Activated CD4-positive, alpha-beta T cell treated with anti-CD3 and anti-CD28 coated beads, Interleukin-2, amount 50 U/mL, for 16 hours (primary cell): ENCODE data around the gene IL6R.
A peak's percentile ranks its signal among the peaks of the same experiment; 100 is the strongest.

Source experiments
- DNase-seq: peaks from one replicate; pipeline ENCODE4 v3.0.0-alpha.2; 2020

Gene IL6R

DNA sequence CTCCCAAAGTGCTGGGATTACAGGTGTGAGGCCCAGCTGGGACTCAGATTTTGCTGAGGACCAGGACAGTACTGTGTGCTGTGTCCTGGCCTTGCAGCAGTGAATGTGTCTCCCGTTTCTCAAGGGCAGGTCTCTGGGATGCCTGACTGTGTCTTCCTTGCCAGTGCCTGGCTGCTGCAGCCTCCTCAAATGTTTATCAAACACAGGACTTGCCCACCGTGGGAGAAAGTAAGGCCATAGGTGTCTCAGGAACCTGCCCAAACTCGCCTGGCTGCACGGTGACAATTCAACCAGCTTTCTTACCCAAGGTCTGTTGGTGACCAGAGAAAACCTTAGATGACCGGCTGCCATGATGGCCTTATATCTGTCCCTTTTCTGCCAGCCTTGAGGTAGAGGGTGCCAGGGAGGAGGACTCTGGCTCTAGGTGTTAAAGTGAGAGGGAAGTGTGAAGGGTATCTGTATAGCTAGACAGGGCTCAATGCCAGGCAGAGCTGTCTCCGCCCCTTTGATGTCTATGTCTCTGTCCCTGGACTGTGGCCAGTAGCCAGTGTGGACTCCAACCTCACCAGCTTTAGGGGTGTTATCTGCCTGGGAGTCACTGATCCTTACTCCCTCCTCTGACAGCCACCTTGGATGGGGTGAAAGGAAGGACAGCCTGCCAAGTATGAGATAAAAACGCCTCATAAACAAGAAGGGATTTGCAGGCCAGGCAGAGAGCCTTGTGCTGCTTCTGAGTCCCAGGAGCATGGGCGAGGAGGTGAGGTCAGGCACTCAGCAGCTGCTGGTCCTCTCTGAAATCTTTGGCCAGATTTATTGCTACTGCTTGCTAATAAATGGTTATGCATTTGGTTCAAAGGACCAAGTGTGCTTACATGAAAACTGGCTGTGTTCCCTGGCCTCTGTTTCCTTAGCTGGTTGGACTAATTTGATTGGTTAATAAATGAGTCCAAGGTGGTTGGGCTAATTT, 22.3 kb downstream of the IL6R start:
- no peak for DNase-seq

DNA sequence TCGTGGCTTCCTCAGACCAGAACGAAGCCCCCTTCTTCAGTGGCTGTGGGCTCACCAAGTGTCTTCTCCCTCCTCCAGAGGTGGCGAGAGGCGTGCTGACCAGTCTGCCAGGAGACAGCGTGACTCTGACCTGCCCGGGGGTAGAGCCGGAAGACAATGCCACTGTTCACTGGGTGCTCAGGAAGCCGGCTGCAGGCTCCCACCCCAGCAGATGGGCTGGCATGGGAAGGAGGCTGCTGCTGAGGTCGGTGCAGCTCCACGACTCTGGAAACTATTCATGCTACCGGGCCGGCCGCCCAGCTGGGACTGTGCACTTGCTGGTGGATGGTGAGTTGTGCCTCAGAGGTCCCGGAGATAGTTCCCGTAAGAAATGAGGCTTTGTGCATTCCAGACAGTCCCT, 24.0 kb downstream of the IL6R start:
- DNase-seq: no peak

DNA sequence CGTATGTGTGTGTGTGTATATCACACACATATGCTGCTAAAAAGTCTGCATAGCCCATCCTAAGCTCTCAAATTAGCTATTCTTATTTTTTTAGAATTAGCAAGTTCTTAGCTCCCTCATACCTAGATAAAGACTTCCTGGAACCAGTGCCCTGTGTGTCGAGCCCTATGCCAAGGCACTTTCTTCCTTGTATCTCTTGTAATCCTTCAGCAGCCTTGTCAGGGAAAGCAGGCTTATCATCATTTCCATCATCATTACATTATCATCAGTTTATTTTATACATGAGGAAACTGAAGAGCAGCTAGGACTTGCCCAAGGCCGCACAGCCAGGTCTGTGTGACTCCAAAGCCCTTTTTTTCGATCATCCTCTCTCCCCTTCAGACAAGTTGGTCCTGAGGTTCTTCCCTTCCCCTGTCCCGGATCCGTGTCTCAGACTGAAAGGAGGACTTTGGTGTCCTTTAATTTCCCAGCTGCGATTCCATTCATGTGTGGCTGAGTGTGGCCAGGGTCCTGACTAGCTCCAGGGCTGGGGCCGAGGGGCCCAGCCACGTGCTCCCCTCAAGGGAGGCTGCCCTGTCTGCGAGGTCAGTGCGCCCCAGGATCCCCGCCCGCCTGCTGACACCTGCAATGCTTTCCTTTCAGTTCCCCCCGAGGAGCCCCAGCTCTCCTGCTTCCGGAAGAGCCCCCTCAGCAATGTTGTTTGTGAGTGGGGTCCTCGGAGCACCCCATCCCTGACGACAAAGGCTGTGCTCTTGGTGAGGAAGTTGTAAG, 24.9 kb downstream of the IL6R start:
- no peak for DNase-seq

DNA sequence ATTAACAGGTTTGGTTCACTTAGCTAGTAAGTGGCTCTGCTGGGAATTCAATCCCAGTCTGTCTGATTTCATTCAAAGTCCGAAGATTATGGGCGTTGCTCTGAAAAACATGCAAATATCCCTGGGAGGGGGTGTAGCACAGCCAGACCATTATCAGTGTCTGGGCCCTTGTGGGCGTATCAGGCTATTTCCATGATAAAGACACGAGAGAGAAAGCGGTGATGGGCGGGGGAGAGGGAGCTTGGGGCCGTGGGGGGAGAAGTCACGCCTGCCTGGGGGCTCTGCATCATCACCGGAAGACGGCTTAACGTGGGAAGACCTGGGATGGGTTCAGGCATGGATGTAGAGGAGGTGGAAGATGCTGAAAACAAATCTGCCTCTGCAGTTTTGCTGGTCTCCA, 25.8 kb downstream of the IL6R start:
- no peak for DNase-seq

DNA sequence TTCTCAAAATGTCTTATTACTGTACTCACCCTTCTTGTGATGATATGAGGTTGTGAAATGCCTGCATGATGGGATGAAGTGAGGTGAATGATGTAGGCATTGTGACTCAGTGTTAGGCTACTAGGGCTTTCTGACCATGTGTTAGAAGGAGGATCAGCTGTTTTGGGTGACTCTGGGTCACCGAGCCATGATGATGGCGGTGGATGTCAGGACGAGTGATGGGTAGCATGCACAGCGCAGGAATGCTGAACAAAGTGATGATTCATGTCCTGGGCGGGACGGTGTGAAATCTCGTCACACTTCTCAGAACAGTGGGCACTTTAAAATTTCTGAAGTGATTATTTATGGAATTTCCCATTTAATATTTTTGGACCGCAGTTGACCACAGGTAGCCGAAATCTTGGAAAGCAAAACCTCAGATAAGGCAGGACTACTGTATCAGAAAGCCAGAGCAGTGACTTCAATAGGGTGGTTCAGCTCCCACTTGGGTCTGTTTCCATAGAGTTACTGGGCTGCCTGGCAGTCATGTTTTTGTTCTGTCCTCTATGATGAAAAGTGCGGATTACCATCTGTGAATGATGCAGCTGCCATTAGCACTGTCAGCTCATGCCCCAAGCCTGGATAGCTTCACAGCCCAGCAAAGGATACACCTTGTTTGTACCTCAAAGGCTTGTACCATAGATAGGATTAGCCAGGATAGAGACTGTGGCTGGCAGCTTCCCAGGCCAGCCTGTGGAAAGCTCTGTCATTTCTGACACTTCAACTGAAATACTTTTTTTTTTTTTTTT, 26.6 kb downstream of the IL6R start:
- DNase-seq: peak; percentile 81

DNA sequence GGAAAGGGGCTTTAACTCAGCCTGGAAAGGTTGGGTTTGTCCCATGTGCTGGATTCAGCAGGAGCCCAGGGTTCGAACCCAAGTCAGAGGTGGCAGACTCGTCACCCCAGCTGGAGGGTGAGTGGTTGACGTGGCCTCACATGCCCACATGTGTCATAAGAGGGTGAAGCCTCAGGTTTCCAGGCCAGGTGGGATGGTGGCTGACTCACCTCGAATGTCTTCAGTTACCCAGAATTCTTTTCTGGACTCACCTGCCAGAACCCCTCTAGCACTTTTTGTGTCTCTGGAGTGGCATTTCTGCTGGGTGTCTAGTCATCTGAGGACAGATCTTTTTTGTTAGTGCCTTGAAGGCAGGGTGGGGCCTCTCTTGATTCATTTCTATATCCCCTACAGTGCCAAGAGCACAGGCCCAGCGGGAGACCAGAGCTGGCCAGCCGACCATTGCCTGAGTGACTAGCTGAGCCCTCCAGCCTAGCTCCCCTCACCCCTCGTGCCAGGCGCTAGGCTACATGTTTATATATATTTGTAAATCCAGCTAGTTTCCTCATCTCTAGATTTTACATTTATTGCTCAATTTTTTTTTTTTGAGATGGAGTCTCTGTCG, 28.1 kb downstream of the IL6R start:
- no peak for DNase-seq

DNA sequence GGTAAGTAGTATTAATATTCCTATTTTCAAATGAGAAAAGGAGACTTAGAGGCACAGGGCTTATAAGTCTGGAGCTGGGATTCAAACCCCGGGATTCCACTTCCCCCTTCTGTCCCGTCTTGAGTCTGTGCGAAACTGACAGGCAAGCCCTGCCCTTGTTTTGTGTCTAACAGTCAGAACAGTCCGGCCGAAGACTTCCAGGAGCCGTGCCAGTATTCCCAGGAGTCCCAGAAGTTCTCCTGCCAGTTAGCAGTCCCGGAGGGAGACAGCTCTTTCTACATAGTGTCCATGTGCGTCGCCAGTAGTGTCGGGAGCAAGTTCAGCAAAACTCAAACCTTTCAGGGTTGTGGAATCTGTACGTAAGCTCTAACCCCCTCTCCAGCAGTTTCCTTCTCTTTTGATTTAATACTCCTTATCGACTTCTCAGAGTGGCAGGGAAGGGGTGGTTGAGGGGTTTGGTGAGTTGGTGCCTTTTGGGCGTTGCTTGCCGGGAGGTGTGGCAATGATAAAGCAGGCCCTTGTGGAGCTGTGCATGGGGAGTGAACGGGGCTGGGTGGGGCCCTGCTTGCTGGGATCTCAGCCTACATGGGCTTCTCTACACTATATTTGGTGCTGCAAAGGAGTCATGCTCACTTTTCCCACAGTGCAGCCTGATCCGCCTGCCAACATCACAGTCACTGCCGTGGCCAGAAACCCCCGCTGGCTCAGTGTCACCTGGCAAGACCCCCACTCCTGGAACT, 29.4 kb downstream of the IL6R start:
- DNase-seq: no peak

DNA sequence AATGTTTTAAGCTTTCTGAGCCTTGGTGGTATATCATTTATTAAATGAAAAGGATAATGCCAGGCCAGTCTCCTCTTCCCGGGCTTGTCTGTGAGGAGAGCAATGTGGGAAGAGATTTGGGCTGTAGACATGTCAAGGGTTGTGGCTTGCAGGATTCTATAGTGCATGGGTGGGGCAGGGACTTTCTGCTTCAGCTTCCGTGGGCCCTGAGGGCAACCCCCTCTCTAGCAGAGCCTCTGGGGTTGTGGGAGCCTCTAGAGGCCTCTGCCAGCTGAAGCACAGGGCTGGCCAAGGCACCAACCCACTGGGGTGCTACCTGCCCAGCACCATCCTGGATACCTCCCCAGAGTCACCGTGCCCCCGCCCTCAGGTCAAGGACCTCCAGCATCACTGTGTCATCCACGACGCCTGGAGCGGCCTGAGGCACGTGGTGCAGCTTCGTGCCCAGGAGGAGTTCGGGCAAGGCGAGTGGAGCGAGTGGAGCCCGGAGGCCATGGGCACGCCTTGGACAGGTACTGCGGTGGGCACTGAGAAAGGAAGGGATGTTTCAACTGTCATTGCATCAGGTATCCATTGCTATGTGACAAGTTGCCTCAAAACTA, 30.6 kb downstream of the IL6R start:
- no peak for DNase-seq

DNA sequence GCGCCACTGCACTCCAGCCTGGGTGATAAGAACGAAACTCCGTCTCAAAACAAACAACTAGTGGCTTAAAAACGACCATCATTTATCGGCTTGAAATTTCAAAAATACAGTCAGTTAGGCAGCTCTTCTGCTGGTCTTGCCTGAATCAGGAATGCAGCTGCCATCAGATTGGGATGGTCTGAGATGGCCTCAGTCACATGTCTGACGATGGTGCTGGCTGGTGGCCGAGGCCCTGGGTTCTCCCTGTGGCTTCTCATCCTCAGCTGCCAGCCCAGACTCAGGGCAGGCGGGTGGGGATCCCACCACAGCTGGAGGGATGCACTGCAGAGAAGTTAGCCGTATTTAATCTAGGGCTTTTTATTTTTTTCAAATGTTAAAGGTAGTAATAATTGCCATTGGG, 31.3 kb downstream of the IL6R start:
- no peak for DNase-seq

DNA sequence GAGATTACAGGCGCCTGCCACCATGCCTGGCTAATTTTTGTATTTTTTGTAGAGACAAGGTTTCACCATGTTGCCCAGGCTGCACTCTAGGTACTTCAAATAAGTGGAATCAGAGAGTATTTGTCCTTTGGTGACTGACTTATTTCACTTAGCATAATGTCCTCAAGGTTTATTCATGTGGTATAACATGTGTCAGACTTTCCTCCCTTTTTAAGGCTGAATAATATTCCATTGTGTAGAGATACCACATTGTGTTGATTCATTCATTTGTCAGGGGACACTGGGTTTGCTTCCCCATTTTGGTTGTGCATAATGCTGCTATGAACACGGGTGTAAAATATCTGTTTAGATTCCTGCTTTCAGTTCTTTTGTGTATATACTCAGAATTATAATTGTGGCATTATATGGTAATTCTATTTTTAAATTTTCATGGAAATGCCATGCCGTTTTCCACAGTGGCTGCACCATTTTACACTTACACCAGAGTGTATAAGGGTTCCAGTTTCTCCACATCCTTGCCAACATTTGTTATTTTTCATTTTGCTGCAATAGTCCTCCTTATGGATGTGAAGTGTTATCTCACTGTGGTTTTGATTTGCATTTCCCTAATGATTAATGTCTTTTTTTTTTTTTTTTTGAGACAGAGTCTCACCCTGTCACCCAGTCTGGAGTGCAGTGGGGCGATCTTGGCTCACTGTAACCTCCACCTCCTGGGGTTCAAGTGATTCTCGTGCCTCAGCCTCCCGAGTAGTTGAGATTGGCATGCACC, 35.1 kb downstream of the IL6R start:
- DNase-seq: no peak

DNA sequence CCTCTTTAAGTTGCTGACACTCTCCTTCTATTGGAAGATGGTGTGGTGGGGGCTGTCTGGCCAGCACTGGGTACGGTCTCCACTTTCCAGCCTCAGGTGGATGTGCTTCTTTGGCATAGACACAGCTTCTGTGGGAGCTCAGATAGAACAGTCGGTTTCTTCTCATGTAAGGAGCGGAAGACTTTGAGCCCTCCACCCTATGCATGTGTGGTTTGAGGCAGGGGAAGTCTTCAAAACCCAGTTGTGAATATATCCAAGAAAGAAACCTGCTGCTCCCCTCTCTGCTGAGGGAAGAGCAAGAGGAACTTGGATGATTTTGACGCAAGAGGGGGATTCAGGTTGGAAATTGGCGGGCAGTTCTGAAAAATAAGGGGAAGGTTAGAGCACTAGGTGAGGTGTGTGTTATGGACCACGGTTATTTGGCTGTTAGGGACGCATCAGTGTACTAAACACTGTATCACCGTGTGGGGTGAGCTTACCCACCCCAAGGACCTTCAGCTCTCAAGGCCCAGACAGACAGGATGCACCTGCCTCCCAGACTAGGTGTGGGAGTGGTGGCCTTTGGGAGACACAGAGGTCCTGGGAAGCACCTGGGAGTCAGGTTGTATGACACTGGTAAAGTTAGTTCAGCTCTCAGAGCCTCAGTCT, 36.2 kb downstream of the IL6R start:
- DNase-seq: no peak

DNA sequence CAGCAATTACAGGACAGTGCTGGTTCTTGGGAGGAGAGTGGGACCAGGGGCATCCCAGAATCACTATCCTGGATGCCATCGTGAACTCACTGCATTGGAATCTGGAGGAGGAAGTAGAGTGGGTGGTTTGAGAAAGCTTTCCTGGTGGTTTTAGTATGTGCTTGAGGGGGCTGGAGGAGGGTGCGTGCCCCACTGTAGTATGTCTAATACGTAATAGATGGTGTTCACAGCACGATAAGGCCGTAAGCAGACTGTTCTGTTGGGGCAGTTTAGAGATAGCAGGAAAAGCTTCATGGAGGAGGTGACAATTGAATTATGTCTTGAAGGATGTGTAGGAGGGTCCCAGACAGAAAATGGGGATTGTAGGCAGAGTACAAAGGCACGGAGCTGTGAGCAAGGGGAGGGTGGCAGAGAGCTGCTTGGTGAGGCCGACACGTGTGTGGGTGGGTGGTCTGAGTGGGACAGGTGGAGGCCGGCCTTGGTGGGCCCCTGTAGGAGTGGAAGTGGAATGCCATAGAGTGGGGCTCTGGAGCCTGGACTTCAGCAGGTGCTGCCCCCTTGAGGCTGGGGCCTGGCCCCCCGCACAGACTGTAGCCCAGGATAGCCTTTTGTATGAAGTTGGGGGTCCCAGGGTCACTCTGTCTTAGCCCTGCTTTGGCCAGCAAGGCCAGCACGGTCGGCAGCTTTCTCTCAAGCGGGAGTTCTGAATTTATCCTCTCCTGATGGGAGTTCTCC, 37.0 kb downstream of the IL6R start:
- DNase-seq: no peak

DNA sequence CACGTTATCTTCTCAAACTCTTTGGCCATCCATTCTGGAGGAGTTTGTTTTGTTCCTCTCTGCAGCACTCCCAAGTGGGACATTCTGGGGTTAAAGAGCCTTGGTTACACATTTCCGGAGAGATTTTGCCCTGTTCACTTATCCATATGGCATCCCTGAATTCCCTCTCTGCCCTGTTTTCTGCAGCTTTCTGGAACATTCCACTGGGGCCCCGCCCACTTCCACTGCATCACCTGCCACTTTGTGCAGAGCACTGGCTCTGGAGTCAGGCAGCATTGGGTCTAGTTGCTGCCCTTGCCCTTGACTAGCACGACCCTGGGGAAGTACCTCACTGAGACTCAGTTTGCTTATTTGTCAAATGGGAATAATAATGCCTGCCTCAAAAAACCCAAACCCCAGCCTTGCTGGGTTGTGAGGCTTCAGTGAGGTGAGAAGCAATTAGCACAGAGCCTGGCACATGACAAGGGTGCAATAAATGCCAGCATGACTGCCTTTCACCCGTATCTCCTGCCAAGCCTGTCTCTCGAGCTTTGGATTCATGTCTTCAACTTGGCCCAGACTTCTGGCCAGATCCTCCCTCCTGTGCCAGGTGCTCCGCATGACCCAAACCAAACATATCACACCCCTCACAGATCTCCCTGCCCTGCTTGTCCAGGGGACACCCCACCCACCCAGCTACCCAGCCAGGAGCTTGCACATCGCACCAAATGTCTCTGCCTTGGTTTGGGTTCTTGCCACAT, 38.3 kb downstream of the IL6R start:
- DNase-seq: no peak

DNA sequence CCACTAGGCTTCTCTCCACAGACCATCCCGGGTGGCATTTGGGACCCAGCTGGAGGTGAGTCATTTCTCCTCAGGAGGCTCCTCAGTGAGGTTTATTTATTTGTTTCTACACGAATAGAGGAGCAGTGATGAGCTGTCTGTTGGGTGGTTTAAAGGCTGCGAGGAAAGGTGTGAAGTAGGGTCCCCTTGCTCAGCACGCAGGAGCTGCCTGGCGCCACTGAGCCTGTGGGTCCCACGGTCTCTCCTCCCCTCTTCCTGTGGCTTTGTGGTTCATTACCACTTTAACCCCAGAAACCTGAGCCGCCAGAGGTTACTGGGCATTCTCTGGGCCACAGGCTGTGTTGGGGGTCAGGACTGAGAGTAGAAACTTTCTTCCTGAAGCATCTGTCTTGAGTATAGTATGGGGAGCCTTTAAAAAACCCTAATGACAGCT, 39.9 kb downstream of the IL6R start:
- peak; percentile 92 for DNase-seq

DNA sequence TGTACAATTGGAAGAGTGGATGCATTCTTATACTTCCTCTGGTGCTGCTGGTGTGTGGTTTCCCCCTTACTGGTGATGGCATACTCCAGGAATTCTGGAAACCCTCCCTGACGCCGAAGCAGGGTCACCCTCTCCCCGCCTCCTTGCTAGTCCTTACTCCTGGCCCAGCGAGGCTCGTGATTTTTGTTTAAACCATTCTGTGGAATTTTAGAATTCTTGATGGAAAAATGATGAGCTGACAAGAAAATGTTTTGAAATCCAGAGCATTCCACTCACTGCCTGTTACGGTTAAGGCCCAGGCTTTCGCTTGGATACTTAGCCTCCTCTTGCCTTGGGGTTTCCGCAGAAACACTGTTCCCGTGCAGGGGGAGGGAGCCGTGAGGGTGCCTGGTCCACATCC, 41.1 kb downstream of the IL6R start:
- DNase-seq: no peak

DNA sequence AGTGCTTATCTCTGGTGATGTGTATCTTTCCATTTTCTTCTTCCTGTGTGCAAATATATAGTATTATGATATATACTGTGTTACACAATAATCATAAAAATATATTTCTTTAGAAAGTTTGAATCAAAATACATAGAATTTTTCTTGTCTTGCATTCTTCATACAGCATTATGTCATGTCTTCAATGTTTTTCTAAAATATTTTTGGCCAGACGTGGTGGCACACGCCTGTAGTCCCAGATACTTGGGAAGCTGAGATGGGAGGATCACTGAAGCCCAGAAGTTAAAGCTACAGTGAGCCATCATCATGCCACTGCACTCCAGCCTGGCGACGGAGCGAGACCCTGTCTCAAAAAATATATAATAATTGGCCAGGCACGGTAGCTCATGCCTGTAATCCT, 41.6 kb downstream of the IL6R start:
- no peak for DNase-seq

DNA sequence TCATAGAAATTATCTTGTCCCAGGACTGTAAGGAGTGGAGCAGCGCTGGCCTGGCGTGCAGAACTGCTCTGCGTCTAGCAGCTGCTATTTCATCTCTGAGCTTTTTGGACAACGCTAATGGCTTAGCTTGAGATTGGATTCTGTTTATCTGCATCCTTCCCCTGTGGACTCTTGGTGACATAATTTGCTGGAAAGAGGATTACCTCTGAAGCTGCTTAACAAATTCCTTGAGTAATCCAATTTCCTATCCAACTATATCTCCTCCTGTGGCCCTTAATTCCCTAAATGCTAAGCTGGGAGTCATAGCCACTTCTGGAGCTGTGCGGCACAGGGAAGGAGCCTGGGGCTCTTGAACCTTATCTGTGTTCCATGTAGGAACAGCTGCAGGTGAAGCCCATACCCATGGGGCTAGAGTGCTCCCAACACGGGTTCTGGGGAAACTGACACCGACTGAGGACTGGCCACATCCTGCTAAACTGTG, 43.2 kb downstream of the IL6R start:
- DNase-seq: no peak

DNA sequence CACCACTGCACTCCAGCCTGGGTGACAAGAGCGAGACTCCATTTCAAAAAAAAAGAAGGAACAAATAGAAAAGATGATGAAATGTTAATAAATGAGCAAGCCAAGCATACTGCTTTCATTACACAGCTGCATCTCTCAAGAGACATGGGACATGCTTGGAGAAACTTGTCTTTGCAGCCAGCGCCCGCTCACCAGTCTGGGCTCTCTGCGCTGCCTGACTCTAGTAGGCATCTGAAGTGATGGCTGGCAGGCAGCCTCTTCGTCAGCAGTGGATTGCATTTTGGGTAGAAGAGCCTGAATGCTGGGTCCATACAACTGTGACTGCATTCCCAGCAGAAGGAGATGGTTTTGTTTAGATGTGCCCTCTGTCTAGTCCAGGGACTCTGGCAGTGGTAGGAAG, 48.0 kb downstream of the IL6R start:
- no peak for DNase-seq
